OCI-LY3 (cell line): Measurements from ENCODE around the gene CLDN9.

Source experiments
- EZH2phosphoT487 ChIP-seq: fragments of 200-600 bp; shearing (Covaris generic); IDR thresholded peaks from 2 replicates; pipeline ENCODE4 v1.6.1; 2018; ENCODE audit warnings: antibody characterized with exemption, mixed run types, low read depth
- TF ChIP-seq, protein P1 (sequence below): fragments of 200-600, 300-600 bp; sonication (generic); IDR thresholded peaks from 2 replicates; pipeline ENCODE4 v1.5.1; 2014; ENCODE audit warnings: antibody characterized with exemption, low read length, low read depth

DNA sequence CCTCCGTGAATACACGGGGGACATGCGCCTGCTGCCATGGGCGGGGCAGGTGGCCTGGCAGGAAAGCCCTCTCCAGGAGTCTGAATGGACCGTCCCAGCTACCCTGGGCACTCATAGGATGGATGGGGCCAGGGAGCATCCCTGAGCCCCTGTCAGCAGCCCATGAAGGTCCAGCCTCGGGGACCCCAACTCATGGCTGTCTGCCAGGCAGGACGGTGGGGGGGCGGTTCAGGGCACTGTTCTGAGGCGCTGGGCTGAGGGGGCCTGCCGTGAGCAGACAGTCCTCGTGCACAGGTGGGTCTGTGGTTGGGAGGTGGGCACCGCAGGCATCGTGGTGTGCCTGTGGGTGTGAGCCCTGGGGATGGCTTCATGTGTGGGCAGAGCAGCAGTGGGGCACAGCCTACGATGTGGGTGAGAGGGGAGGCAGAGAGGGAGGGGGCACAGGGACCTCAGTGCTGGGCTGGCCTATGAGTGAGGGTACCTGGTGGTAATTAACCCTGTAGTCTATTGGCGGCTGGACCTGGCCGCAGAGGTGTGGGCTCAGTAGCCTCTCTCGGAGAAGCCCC, 26.0 kb upstream of the CLDN9 start:
- TF ChIP-seq, protein P1, sequence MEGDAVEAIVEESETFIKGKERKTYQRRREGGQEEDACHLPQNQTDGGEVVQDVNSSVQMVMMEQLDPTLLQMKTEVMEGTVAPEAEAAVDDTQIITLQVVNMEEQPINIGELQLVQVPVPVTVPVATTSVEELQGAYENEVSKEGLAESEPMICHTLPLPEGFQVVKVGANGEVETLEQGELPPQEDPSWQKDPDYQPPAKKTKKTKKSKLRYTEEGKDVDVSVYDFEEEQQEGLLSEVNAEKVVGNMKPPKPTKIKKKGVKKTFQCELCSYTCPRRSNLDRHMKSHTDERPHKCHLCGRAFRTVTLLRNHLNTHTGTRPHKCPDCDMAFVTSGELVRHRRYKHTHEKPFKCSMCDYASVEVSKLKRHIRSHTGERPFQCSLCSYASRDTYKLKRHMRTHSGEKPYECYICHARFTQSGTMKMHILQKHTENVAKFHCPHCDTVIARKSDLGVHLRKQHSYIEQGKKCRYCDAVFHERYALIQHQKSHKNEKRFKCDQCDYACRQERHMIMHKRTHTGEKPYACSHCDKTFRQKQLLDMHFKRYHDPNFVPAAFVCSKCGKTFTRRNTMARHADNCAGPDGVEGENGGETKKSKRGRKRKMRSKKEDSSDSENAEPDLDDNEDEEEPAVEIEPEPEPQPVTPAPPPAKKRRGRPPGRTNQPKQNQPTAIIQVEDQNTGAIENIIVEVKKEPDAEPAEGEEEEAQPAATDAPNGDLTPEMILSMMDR: no peak
- TF ChIP-seq EZH2phosphoT487: no peak
